Smooth muscle cell (in vitro differentiated cells): ENCODE measurements around the gene TIMP1. TPM values are rescaled to one million over a fixed set of nuclear protein-coding genes. Genes with fewer than 3 reads are reported as not detected.

Experiments used
- DNase-seq: peaks from one replicate; lab custom pipeline; 2025; ENCODE audit not compliant: unreplicated experiment; lab: John Stamatoyannopoulos, UW
- H2AFZ ChIP-seq: fragments of 200-600 bp; sonication (generic); 2 replicates; pipeline ENCODE4 v1.6.0; 2016; ENCODE audit warnings: antibody characterized with exemption, low read depth, mild to moderate bottlenecking
- H3F3A ChIP-seq: fragments of 200-600 bp; sonication (generic); 2 replicates; pipeline ENCODE4 v1.6.0; 2017; ENCODE audit warnings: antibody characterized with exemption, low read depth
- H3K27ac ChIP-seq: fragments of 200-600 bp; sonication (generic); 2 replicates; pipeline ENCODE4 v1.5.1; 2016; ENCODE audit warnings: low read depth, mild to moderate bottlenecking
- H3K27me3 ChIP-seq: fragments of 200-600 bp; sonication (generic); 2 replicates; pipeline ENCODE4 v1.6.1; 2016; ENCODE audit warnings: low read depth, mild to moderate bottlenecking
- H3K36me3 ChIP-seq: fragments of 200-600 bp; sonication (generic); 2 replicates; pipeline ENCODE4 v1.5.1; 2016; ENCODE audit warnings: low read depth
- H3K4me1 ChIP-seq: fragments of 200-600 bp; sonication (generic); 2 replicates; pipeline ENCODE4 v1.5.1; 2016; ENCODE audit warnings: low read depth
- H3K4me2 ChIP-seq: fragments of 200-600 bp; sonication (generic); 2 replicates; pipeline ENCODE4 v1.6.0; 2016; ENCODE audit warnings: mild to moderate bottlenecking
- H3K4me3 ChIP-seq: fragments of 200-600 bp; sonication (generic); 2 replicates; pipeline ENCODE4 v1.5.1; 2016; ENCODE audit warnings: mild to moderate bottlenecking
- H3K79me2 ChIP-seq: fragments of 200-600 bp; sonication (generic); 2 replicates; pipeline ENCODE4 v1.6.0; 2016; ENCODE audit warnings: low read depth, mild to moderate bottlenecking
- H3K9ac ChIP-seq: fragments of 200-600 bp; sonication (generic); 2 replicates; pipeline ENCODE4 v1.6.0; 2016; ENCODE audit warnings: low read depth
- H3K9me3 ChIP-seq: fragments of 200-600 bp; sonication (generic); replicated peaks from 2 replicates; pipeline ENCODE4 v1.5.1; 2016; ENCODE audit warnings: low read depth
- H4K20me1 ChIP-seq: fragments of 200-600 bp; sonication (generic); 2 replicates; pipeline ENCODE4 v1.6.0; 2016; ENCODE audit warnings: low read depth
- WGBS: methylation state at CpG from one replicate; pipeline ENCODE4 v1.1.7; 2016; ENCODE audit warnings: low lambda C conversion rate; 5-methylcytosine and 5-hydroxymethylcytosine counted together
- polyA plus RNA-seq: library from polyadenylated mRNA; unstranded; fragments of >200 nt; fragmentation: Nextera tagmentation; extraction: Ambion mirVana; gene quantifications from 2 replicates; pipeline ENCODE4 v1.2.1, GENCODE V29; 2016
- total RNA-seq: library from RNA; depleted of rRNA; stranded (reverse); fragments of >200 nt; gene quantifications from 2 replicates; pipeline ENCODE4 v1.2.3, GENCODE V29; 2014
- TF ChIP-seq, protein P1 (sequence below): fragments of 200-600 bp; sonication (generic); IDR thresholded peaks from 2 replicates; pipeline ENCODE4 v1.5.1; 2017; ENCODE audit warnings: borderline replicate concordance, mild to moderate bottlenecking, antibody characterized with exemption; ENCODE audit not compliant: insufficient read depth, poor library complexity, severe bottlenecking

Gene TIMP1
- total and polyA plus RNA-seq, 2 experiments from 2014 or later: 3,796 to 15,830 TPM

DNA sequence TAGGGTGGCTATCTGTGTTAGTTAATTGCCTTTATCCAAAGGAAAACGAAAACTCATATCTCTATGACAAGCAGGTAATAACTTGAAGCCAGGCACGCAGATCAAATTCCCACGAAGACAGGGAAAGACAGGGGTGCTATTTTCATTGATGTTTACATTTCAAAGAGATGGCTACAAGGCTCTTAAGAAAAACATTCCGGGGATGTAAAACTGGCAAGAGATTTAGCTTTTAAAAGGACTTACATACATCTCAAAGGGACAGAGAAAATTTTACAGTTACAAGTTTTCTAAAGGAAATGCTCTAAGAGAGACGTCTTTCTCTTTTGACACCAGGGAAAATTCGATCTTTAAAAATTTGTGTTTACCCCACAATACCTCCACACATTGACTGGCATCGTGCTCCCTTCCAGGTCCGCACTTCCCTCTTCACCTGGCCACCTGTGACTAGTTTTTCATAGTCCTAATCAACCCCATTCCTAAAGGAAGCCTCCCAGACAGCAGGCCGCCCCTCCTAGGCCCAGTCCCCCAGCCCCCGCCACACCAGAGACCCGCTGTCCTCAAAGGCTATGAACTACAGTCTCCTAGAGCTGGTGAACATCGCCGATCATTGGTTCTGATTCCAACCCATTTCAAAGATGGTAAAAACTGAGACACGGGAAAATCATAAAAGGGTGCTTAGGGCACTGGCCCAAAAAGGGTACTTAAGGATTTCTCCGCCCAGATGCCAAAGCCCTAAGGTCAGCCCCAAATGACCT is 21.9 kb upstream of the TIMP1 start:
- Histone ChIP-seq H3F3A (no peaks in the 10 kb centered on the region), H3K4me1 (no peaks in the 10 kb centered on the region), H2AFZ (peak overlapping the region; percentile 28), H3K4me3 (peak overlapping the region; percentile 72), H3K4me2 (peak overlapping the region; percentile 79), H3K36me3 (no peaks in the 10 kb centered on the region), H3K79me2 (peaks cover 5% of the 10 kb centered on the region), H3K9me3 (no peaks in the 10 kb centered on the region), H3K9ac (peak overlapping the region; percentile 80), H3K27me3 (no peaks in the 10 kb centered on the region), H4K20me1 (peaks cover 4% of the 10 kb centered on the region), H3K27ac (peak overlapping the region; percentile 94)
- 39% methylated on average over 15 of the region's 15 CpGs for WGBS
- TF ChIP-seq, protein P1, sequence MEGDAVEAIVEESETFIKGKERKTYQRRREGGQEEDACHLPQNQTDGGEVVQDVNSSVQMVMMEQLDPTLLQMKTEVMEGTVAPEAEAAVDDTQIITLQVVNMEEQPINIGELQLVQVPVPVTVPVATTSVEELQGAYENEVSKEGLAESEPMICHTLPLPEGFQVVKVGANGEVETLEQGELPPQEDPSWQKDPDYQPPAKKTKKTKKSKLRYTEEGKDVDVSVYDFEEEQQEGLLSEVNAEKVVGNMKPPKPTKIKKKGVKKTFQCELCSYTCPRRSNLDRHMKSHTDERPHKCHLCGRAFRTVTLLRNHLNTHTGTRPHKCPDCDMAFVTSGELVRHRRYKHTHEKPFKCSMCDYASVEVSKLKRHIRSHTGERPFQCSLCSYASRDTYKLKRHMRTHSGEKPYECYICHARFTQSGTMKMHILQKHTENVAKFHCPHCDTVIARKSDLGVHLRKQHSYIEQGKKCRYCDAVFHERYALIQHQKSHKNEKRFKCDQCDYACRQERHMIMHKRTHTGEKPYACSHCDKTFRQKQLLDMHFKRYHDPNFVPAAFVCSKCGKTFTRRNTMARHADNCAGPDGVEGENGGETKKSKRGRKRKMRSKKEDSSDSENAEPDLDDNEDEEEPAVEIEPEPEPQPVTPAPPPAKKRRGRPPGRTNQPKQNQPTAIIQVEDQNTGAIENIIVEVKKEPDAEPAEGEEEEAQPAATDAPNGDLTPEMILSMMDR: no peak
- DNase-seq: no peak

DNA sequence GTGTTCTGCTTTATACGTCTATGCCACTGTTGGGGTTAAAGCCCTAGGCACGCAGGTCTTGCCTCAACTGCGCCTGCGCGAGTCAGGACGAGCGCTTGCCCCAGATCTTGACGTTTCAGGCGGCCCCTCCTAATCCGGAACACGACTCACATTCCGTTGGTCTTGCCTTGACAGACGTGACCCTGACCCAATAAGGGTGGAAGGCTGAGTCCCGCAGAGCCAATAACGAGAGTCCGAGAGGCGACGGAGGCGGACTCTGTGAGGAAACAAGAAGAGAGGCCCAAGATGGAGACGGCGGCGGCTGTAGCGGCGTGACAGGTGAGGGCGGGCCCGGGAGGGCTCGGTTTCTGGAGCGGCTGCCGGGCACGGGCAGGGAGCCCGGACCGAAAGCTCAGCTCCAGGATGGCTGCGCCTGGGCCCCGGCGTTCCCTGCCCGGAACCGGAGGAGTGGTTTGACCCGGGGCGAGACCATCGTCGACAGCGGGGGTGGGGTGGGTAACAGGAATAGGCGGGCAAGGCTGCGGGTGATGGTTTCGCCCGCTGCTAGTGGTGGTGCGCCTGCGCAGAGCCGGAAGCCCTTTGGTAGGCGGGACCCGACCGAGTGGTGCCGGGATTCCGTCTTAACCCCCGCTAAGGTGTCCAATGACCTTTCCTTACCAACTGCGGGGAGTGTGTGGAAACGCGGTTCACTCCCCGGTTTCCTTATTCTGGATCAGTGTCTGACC is 21.1 kb upstream of the TIMP1 start, which contains the start of gene ARAF:
Gene ARAF, plus strand, starts transcription at position 272 of the 725 bp plus-strand sequence. CDS start 1,763 bp downstream, outside the sequence.
- TF ChIP-seq, protein P1: no peak
- H3K36me3 ChIP-seq: no peaks in the 10 kb centered on the region
- peaks cover 5% of the 10 kb centered on the region for H3K79me2 ChIP-seq
- peak within 1 kb of the TSS; percentile 94 for H3K27ac ChIP-seq
- peak within 1 kb of the TSS; percentile 28 for H2AFZ ChIP-seq
- no peaks in the 10 kb centered on the region for H3K9me3 ChIP-seq
- peak within 1 kb of the TSS; percentile 88 for H3K9ac ChIP-seq
- peak within 1 kb of the TSS; percentile 72 for H3K4me3 ChIP-seq
- no peaks in the 10 kb centered on the region for H3K4me1 ChIP-seq
- H4K20me1 ChIP-seq: peaks cover 4% of the 10 kb centered on the region
- no peaks in the 10 kb centered on the region for H3F3A ChIP-seq
- no peaks in the 10 kb centered on the region for H3K27me3 ChIP-seq
- 38% methylated on average over 50 of the region's 59 CpGs for WGBS
- peak; percentile 86 for DNase-seq
- peak within 1 kb of the TSS; percentile 87 for H3K4me2 ChIP-seq

DNA sequence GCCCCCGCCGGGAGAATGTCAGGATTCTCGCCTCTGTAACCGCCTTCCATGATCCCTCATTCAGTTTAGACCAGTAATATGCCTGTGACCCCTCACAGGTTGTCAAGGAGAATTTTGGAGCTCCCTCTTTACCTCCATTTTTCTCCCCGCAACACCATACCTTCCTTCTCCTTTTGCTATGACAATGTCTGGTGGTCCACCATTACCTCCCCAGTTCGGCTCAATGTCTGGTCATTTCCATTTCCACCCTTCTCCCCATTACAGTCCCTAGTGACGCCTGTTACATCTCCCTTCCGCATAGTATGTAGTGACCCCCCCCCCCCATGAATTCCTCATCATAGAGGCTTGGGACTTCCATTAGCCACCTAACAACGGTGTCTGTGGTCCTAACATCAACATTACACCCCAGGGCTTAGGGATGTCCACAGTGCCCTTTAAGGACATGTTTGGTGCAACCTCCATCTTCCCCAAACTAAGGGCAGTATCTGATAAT is 20.5 kb upstream of the TIMP1 start:
- Histone ChIP-seq H3K9me3 (no peaks in the 10 kb centered on the region), H4K20me1 (peaks cover 4% of the 10 kb centered on the region), H3F3A (no peaks in the 10 kb centered on the region), H3K4me2 (peak overlapping the region; percentile 87), H3K9ac (peak overlapping the region; percentile 88), H3K36me3 (no peaks in the 10 kb centered on the region), H3K4me1 (no peaks in the 10 kb centered on the region), H2AFZ (no peak overlapping the region), H3K4me3 (peak overlapping the region; percentile 72), H3K27me3 (no peaks in the 10 kb centered on the region), H3K79me2 (peaks cover 5% of the 10 kb centered on the region), H3K27ac (peak overlapping the region; percentile 94)
- TF ChIP-seq, protein P1: no peak
- no peak for DNase-seq
- WGBS: 46% methylated on average over 9 of the region's 9 CpGs
